HCT116 (cell line): Measurements from ENCODE around the gene AVPI1.

Experiments used
- CTCF ChIP-seq, 3 experiments: fragments of 200-600 bp in 1 of 3; sonication (generic) in 1 of 3; IDR thresholded peaks in 2 of 3; conservative IDR thresholded peaks in 1 of 3; 2 replicates each; pipeline ENCODE4 v1.5.1; 2012 to 2017; ENCODE audit warnings: low read depth in 2 of 3, low read length in 2 of 3, antibody characterized with exemption in 1 of 3, borderline replicate concordance in 1 of 3, control low read depth in 1 of 3, mild to moderate bottlenecking in 1 of 3, mixed read lengths in 1 of 3, mixed run types in 1 of 3, moderate library complexity in 1 of 3; ENCODE audit not compliant: insufficient read depth in 1 of 3
- EGR1 ChIP-seq: IDR thresholded peaks from 2 replicates; pipeline ENCODE4 v1.6.1; 2012; ENCODE audit warnings: low read depth
- EZH2 ChIP-seq: fragments of 200-600 bp; sonication (generic); IDR thresholded peaks from 2 replicates; pipeline ENCODE4 v1.6.1; 2017; ENCODE audit warnings: antibody characterized with exemption, mixed run types
- EZH2phosphoT487 ChIP-seq: fragments of 200-600 bp; IDR thresholded peaks from 2 replicates; pipeline ENCODE4 v1.6.1; 2018; ENCODE audit warnings: antibody characterized with exemption, borderline replicate concordance
- JUND ChIP-seq: IDR thresholded peaks from 2 replicates; pipeline ENCODE4 v1.6.1; 2012
- POLR2A ChIP-seq: IDR thresholded peaks from 2 replicates; pipeline ENCODE4 v1.7.0; 2011; ENCODE audit warnings: borderline replicate concordance; ENCODE audit not compliant: insufficient read depth, insufficient read length; ENCODE audit errors: extremely low read depth
- POLR2AphosphoS5 ChIP-seq: IDR thresholded peaks from 2 replicates; pipeline ENCODE4 v1.6.1; 2011; ENCODE audit warnings: mild to moderate bottlenecking, low read depth, low read length, moderate library complexity
- RAD21 ChIP-seq: IDR thresholded peaks from 2 replicates; pipeline ENCODE4 v1.6.1; 2012; ENCODE audit warnings: low read depth, mild to moderate bottlenecking
- SRF ChIP-seq: IDR thresholded peaks from 2 replicates; pipeline ENCODE4 v1.6.1; 2012; ENCODE audit warnings: low read depth
- TF ChIP-seq, protein P1 (sequence below): IDR thresholded peaks from 2 replicates; pipeline ENCODE4 v1.6.1; 2012

DNA sequence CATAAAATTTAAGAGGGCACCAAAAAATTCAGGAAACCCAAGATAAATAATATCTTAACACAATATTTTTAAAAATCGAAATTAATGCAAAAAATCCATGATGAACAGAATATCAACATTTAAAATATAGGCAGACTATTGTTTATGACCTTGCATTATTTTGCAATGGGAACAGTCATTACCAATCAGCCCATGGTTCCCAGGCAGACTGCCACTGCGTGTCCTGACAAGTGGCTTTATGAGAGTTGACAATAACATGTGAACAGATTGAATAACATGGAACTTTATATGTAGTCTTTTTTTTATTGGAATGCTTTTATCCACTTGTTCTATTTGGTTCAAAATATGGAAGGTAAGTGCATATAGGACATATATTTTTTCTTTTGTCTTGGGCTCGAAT is 3.1 kb upstream of the AVPI1 start:
- TF ChIP-seq CTCF (IDR thresholded peaks at IDR 0.05 in 2 of 3, conservative IDR thresholded peaks at IDR 0.05 in 1 of 3; ENCODE audit: borderline replicate concordance in 1 of 3, insufficient read depth in 1 of 3, low read depth in 2 of 3, low read length in 2 of 3) (no peak), POLR2A (no peak), POLR2AphosphoS5 (no peak), EZH2 (no peak), EGR1 (no peak), JUND (no peak), EZH2phosphoT487 (no peak), SRF (no peak), RAD21 (no peak)
- TF ChIP-seq, protein P1, sequence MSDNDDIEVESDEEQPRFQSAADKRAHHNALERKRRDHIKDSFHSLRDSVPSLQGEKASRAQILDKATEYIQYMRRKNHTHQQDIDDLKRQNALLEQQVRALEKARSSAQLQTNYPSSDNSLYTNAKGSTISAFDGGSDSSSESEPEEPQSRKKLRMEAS: no peak
